ENCODE results near the gene BACH2.

DNA sequence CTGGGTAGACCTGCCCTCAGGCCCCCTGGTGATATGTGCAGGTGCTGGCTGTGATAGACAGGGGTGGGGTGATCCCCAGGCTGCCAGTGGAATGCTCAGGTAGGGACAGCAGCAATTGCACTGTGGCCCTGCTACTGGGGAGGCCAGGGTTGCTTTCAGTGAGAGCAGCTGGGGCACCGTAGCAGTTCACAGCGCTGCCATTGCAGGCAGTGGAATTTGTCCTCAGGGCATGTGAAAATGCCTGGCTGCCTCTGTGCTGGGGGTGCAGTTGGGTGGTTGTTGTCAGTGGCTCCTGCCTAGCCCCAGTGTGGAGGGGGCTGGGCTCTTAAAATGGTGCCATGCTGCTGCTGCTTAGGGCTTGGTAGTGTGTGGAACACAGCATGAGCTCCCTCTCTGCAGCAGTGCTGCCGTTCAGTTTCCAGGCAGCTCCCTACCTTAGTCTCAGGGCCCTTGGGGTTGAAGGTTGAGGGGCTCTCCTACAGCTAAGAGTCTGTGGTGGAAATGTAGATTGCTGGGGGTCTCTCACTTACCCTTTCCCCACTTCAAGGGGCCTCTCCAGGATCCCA lies 378.8 kb downstream of the BACH2 start:
- TF ChIP-seq CTCF (conservative IDR thresholded peaks at IDR 0.05) = no peak
- no peak for TF ChIP-seq ZFX (IDR thresholded peaks at IDR 0.05)

Measured in C4-2B (cell line).